Measurements from ENCODE around the gene RNF212.
"Not testable (repeated sequence)": the region's sequence is repeated elsewhere in the genome, so short reads cannot be mapped to it uniquely, and the experiment has no call there.

RNF212 gene, protein sequence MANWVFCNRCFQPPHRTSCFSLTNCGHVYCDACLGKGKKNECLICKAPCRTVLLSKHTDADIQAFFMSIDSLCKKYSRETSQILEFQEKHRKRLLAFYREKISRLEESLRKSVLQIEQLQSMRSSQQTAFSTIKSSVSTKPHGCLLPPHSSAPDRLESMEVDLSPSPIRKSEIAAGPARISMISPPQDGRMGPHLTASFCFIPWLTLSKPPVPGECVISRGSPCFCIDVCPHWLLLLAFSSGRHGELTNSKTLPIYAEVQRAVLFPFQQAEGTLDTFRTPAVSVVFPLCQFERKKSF

DNA sequence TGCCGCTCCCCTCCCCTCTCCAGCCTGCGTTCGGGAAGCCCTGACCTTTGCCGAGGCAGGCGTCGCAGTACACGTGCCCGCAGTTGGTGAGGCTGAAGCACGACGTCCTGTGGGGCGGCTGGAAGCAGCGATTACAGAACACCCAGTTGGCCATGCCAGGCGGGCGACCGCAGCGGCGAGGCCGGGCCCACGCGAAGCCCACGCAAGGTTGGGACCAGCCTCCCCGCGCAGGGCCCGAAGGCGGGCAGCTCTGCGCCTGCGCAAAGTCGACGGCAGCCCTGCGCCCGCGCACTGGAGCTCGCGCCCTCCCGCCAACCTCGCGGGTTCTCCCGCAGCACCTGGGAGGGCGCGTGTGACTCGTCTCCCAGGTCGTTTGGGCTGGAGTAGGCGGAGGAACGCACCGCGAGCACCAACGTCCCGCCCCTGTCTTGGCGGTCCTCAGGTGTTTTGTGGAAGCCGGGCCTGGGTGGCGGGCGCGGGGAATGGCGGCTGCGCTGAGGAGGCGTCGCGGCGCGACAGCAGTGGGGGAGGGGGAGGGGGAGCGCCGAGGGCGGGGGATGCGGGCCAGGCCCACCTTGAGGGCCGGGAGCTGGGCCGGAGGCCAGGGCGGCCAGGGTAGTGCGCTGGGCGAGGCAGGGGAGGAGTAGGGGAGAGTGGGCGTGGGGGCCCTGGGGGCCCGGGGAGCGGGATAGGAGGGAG lies at the start of gene RNF212:
RNF212 (minus strand) TSS at position 254 of the 699 bp plus-strand sequence; CDS start at position 154, 100 bp downstream.
- peak; percentile 51 for DNase-seq

- DNase-seq = no peak
Measured at GRCh38 chr4:1160351-1160750, 47.0 kb upstream of the RNF212 start.

GRCh38 chr4:1156069-1156468 lies 42.7 kb upstream of the RNF212 start:
- DNase-seq = no peak

DNA sequence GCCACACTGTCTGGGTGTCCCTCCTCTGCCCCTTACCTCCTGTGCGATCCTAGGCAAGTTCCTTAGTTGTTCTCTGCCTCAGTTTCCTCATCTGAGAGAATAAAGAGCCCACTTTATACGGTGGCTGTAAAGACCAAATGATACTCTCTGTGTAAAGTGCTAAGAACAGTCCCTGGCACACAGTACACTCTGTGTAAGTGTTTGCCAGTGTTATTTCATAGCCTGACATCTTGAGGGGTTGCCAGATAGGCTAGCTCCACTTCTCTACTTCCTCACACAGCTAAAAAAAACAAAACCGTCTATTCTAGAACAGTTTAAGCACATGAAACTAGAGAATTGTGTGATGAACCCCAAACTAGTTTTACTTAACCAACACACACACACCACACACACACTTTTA lies 42.0 kb upstream of the RNF212 start:
- no peak for DNase-seq

DNA sequence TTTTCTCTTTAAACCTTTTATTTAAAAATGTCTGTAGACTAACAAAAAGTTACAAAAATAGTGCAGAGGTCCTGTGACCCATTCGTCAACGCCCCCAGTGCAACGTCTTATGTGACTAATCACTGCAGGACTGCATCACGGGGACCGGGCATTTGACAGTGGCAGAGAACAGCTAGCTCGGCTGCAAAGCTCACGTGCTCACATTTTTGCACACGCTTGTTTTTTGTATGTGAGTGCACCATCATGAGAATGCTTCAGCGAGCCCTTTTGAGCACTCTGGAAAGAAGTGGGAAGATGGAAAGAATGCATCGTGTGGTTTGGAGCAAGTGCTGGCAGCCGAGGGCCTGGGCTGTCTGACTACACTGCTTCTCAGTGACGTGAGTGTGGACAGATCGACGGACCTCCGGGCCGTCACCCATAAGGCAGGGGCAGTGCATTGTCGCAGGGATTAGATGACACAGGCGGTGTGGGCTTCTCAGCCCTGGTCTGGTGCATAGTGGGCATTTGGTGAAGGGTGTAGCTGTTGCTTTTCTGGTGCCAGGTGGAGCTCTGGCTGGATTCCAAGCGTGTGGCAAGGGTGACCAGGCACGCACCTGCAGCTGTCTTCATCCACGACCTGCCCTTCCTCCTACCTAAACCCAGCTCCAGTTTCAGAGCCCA lies 41.3 kb upstream of the RNF212 start:
- no peak for DNase-seq

GRCh38 chr4:1154126-1154522 lies 40.8 kb upstream of the RNF212 start:
- no peak for DNase-seq

GRCh38 chr4:1153567-1154090 lies 40.3 kb upstream of the RNF212 start:
- DNase-seq = no peak

DNA sequence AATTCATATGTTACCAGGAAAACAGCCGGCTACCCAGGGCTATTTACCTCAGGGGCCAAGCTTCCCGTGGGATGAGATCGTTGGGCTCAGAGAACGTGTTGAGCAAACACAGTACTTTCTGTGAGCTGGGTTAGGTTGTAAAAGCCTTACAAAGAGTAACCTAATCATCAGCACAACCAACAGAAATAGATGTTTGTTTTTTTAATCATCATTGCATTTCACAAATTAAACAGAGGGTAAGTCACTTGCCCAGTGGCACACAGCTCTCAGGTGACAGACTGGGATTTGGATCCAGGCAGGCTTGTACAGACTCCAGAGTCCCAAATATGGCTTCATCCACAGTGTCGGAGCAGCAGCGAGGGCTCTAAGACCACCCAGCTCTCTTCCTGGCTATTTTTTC lies 38.9 kb upstream of the RNF212 start:
- DNase-seq = no peak

GRCh38 chr4:1151541-1151940 lies 38.2 kb upstream of the RNF212 start:
- peak; percentile 44 for DNase-seq

- DNase-seq = no peak
Measured at GRCh38 chr4:1150875-1151274, 37.5 kb upstream of the RNF212 start.

- no peak for DNase-seq
Measured at GRCh38 chr4:1139860-1140259, 26.5 kb upstream of the RNF212 start.

GRCh38 chr4:1137850-1138249 lies 24.5 kb upstream of the RNF212 start:
- DNase-seq = no peak

DNA sequence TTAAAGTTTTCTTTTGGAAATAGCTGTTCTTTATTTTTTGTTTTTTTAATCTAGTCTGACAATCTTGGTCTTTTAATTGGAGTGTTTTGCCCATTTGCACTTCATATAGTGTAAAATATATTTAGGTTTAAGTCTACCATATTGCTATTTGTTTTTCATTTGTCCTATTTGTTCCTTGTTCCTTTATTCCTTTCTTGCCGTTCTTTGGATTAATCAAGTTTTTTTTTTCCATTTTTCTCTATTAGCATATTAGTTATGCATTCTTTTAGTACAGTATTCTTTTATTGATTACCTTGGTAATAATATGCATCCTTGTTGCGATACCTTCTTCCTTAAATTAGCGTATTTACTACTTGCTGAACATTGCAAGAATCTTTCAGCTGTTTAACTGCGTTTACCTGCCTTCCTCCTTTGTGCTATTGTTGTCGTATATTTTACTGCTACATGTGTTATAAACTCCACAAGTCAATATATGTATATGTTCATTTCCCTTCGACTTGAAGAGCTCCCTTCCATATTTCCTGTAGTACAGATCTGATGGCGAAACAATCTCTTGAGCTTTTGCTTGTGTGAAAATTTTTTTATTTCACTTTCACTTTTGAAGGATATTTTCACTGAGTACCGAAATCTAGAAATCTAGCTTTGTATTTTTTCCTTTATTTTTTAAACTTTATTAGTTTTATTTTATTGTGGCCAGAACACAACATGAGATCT lies 23.9 kb upstream of the RNF212 start:
- no peak for DNase-seq

DNA sequence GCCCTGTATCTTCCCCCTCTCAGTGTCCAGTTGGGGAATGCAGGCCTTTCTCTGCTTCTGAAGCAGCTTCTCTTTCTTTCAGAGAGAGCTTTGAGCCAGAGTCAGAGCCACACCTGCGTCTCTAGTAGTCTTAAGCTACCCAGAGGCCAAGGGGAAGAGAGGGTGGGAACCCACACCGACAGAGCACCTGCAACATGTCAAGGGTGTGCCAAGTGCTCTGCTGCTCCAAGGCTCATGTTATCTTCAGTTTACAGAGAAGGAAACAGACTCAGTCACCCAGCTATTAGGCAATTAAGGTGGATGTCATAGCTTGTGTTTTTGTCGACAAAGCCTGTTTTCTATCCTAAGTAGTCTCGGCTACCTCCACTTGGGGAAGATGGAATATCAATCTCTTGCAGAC lies 22.7 kb upstream of the RNF212 start:
- DNase-seq = peak; percentile 61

- DNase-seq = no peak
Measured at GRCh38 chr4:1133033-1133432, 19.7 kb upstream of the RNF212 start.

DNA sequence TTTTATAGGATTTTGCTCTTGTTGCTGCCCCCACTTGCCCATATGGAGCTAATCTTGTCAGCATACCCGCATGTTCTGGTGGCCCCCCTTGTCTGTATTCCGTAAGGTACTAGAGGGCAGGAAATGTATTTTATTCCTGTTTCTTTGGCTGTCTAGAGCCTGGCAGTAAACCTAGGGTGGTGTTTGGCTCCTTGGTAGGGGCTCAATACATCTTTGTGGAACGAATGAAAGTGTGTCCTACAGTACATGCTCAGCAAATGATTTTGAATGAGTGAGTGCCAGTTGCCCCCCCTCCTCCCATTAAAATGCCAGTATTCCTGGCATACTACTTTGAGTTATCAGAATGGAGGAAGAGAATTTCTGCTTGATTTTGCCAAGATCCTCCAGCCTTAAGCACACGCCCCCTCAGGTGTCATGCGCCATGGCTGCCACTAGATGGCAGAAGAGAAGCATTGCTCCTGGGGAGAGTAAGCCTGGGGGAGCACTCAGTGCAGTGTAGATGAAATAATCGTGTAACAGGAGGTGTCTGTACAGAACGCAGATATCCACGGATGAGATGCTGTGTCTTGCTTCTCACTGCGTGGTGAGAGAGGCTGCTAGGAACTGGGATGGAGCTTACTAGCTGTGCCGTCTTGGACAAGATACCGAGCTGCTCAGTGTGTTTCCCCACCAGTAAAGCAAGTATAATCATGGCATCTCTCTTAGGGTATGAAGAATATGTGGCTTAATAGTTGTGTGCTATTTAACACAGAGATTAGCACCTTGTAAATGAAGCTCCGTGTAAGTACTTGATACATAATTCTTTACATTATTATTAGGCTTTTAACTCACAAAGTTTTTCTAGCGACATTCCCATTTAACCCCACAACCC lies 17.2 kb upstream of the RNF212 start:
- DNase-seq = peak; percentile 77

- peak; percentile 50 for DNase-seq
Measured at GRCh38 chr4:1126506-1126905, 13.1 kb upstream of the RNF212 start.

GRCh38 chr4:1125466-1125865 lies 12.1 kb upstream of the RNF212 start:
- not testable (repeated sequence) for DNase-seq

DNA sequence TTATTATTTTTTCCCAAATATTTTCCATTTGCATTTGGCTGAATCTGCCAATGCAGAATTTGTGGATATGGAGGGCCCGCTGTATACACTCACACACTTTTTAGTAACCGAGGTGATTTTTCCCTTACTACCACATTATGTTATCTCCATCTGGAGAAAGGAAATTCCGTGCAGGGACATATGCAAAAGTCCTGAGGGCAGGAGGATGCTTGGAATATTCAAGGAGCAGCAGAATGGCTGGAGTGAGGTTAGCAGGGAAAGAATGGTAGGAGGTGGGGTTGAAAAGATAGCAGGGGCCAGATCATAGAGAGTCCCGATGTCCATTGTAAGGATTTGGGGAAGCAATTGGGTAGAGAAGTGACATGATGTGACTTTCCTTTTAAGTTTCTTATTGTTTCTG lies 11.5 kb upstream of the RNF212 start:
- peak; percentile 43 for DNase-seq

DNA sequence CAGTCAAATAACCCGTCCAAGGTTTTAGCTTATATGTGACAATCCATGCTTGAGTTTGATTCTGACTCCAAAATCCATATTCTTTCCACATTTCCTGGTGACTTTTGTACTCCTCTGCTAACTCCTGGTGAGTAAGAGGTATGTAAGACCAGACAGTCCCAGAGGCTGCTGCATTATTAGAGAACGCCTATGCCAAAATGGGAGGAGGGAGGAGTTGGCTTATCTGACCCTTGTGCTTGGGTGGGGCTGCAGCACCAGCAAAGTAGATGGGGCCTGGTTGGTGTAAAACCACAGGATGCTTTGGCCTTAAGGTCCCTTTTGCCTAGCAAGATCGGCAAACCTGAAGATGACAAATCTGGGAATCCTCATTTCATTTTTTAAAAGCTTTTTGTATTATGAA lies 9.1 kb upstream of the RNF212 start:
- DNase-seq = no peak

- no peak for DNase-seq
Measured at GRCh38 chr4:1116838-1117237, 3.5 kb upstream of the RNF212 start.

All from islet precursor cell (in vitro differentiated cells).